H1 (cell line): ENCODE measurements around the gene SND1. TPM values are rescaled to one million over a fixed set of nuclear protein-coding genes. Genes with fewer than 3 reads are reported as not detected.

Experiments used
- CTCF ChIA-PET: fragments of 300-600 bp; sonication (Branson Sonifier 250); formaldehyde crosslinking; loops from one replicate; lab custom pipeline; 2021; ENCODE audit not compliant: partially characterized antibody; lab: Charles Lee
- POLR2A ChIA-PET: fragments of 300-600 bp; sonication (Branson Sonifier 250); formaldehyde crosslinking; loops from one replicate; lab custom pipeline; 2021; ENCODE audit warnings: inconsistent platforms; ENCODE audit not compliant: partially characterized antibody; lab: Charles Lee
- DNase-seq, 2 experiments: peaks; one replicate each; pipeline versions ENCODE4 v3.0.0 to v3.0.0-alpha.2; 2010 to 2022; ENCODE audit warnings: low spot score in 2 of 2, low read depth in 1 of 2, mixed read lengths in 1 of 2
- FAIRE-seq: peaks from 2 replicates; lab custom pipeline; 2011; peaks lifted over from hg19 to GRCh38; lab: Jason Lieb, UNC
- H2AFZ ChIP-seq: 2 replicates; pipeline ENCODE4 v1.8.1; 2012; ENCODE audit warnings: low read length, inconsistent platforms
- H2AK5ac ChIP-seq: 2 replicates; pipeline ENCODE4 v1.6.1; 2013; ENCODE audit warnings: low read depth, low read length
- H2BK120ac ChIP-seq: replicated peaks from 2 replicates; pipeline ENCODE3; 2013; ENCODE audit warnings: low read depth, low read length, inconsistent platforms
- H2BK12ac ChIP-seq: 2 replicates; pipeline ENCODE4 v1.6.1; 2013; ENCODE audit warnings: low read depth, low read length
- H2BK15ac ChIP-seq: 2 replicates; pipeline ENCODE4 v1.6.1; 2013; ENCODE audit warnings: low read length
- H2BK20ac ChIP-seq: 2 replicates; pipeline ENCODE4 v1.6.1; 2013; ENCODE audit warnings: low read length
- H2BK5ac ChIP-seq: 2 replicates; pipeline ENCODE4 v1.6.1; 2013; ENCODE audit warnings: low read depth, low read length
- H3K14ac ChIP-seq: 2 replicates; pipeline ENCODE4 v1.6.1; 2013; ENCODE audit warnings: inconsistent platforms; ENCODE audit not compliant: insufficient read length
- H3K18ac ChIP-seq: 2 replicates; pipeline ENCODE4 v1.6.1; 2013; ENCODE audit warnings: low read length; ENCODE audit errors: extremely low read depth
- H3K23ac ChIP-seq: 2 replicates; pipeline ENCODE4 v1.6.1; 2013; ENCODE audit warnings: inconsistent platforms; ENCODE audit not compliant: insufficient read length
- H3K23me2 ChIP-seq: 2 replicates; pipeline ENCODE4 v1.6.1; 2013; ENCODE audit warnings: low read depth, low read length
- H3K27ac ChIP-seq: 2 replicates; pipeline ENCODE4 v1.6.1; 2011; ENCODE audit warnings: low read depth, low read length, inconsistent platforms
- H3K27me3 ChIP-seq, 4 experiments: replicated peaks in 1 of 4; 1 replicate in 1 of 4; 2 replicates in 3 of 4; pipeline versions ENCODE4 v1.6.1 to v1.8.1; 2011 to 2013; ENCODE audit warnings: low read length in 3 of 4, mild to moderate bottlenecking in 3 of 4, inconsistent platforms in 2 of 4, mixed read lengths in 2 of 4, moderate library complexity in 1 of 4; ENCODE audit not compliant: control insufficient read depth in 3 of 4, insufficient read depth in 3 of 4; ENCODE audit errors: extremely low read depth in 1 of 4
- H3K36me3 ChIP-seq, 4 experiments: 2 replicates each; pipeline versions ENCODE4 v1.6.1 to v1.8.1; 2011 to 2013; ENCODE audit warnings: mild to moderate bottlenecking in 4 of 4, low read length in 3 of 4, moderate library complexity in 2 of 4, control low read depth in 1 of 4, inconsistent platforms in 1 of 4; ENCODE audit not compliant: insufficient read depth in 4 of 4, control insufficient read depth in 2 of 4
- H3K4ac ChIP-seq: replicated peaks from 2 replicates; pipeline ENCODE3; 2013; ENCODE audit warnings: low read length, low read depth, mixed read lengths, inconsistent platforms; ENCODE audit not compliant: insufficient read length
- H3K4me1 ChIP-seq, 4 experiments: replicated peaks in 1 of 4; 1 replicate in 1 of 4; 2 replicates in 3 of 4; pipeline versions ENCODE4 v1.6.1 to v1.8.1; 2011 to 2013; ENCODE audit warnings: low read length in 3 of 4, inconsistent platforms in 2 of 4, mixed read lengths in 1 of 4; ENCODE audit not compliant: insufficient read depth in 4 of 4, control insufficient read depth in 3 of 4
- H3K4me2 ChIP-seq, 2 experiments: 2 replicates each; pipeline versions ENCODE4 v1.6.1 to v1.8.1; 2011 to 2013; ENCODE audit warnings: low read depth in 2 of 2, low read length in 2 of 2, control low read depth in 1 of 2, inconsistent platforms in 1 of 2, mild to moderate bottlenecking in 1 of 2; ENCODE audit not compliant: insufficient read depth in 1 of 2
- H3K4me3 ChIP-seq, 4 experiments: fragments of 200-600, 300-600 bp in 1 of 4; sonication (generic), shearing (Covaris generic), sonication (Bioruptor Twin) in 1 of 4; 2 replicates each; pipeline versions ENCODE4 v1.5.1 to v1.8.1; 2011 to 2016; ENCODE audit warnings: low read length in 4 of 4, low read depth in 3 of 4, control low read depth in 2 of 4, inconsistent platforms in 2 of 4, mild to moderate bottlenecking in 2 of 4, mixed read lengths in 1 of 4, moderate library complexity in 1 of 4; ENCODE audit not compliant: insufficient read depth in 2 of 4; ENCODE audit errors: extremely low read depth in 1 of 4
- H3K56ac ChIP-seq: replicated peaks from 2 replicates; pipeline ENCODE3; 2013; ENCODE audit warnings: low read depth, mild to moderate bottlenecking, mixed read lengths, low read length, inconsistent platforms; ENCODE audit not compliant: insufficient read length
- H3K79me1 ChIP-seq: 2 replicates; pipeline ENCODE4 v1.6.1; 2013; ENCODE audit warnings: low read depth, low read length, control low read depth
- H3K79me2 ChIP-seq, 2 experiments: 2 replicates each; pipeline versions ENCODE4 v1.6.1 to v1.8.1; 2012 to 2013; ENCODE audit warnings: low read length in 2 of 2, mild to moderate bottlenecking in 2 of 2, inconsistent platforms in 1 of 2; ENCODE audit not compliant: insufficient read depth in 2 of 2, control insufficient read depth in 1 of 2
- H3K9ac ChIP-seq, 4 experiments: replicated peaks in 1 of 4; 1 replicate in 1 of 4; 2 replicates in 3 of 4; pipeline versions ENCODE4 v1.6.1 to v1.8.1; 2011 to 2013; ENCODE audit warnings: low read depth in 3 of 4, low read length in 3 of 4, control low read depth in 2 of 4, mild to moderate bottlenecking in 2 of 4, moderate library complexity in 2 of 4, inconsistent platforms in 1 of 4; ENCODE audit errors: extremely low read depth in 1 of 4
- H3K9me3 ChIP-seq, 2 experiments: 2 replicates each; pipeline versions ENCODE4 v1.6.1 to v1.8.1; 2012 to 2013; ENCODE audit warnings: mild to moderate bottlenecking in 2 of 2, moderate library complexity in 2 of 2, control low read depth in 1 of 2, inconsistent platforms in 1 of 2, low read depth in 1 of 2, low read length in 1 of 2, mixed read lengths in 1 of 2; ENCODE audit not compliant: insufficient read depth in 2 of 2
- H4K20me1 ChIP-seq, 2 experiments: replicated peaks in 1 of 2; 2 replicates each; pipeline versions ENCODE3 to v1.8.1; 2011 to 2013; ENCODE audit warnings: inconsistent platforms in 2 of 2, low read length in 2 of 2, mild to moderate bottlenecking in 1 of 2; ENCODE audit not compliant: insufficient read depth in 2 of 2, control insufficient read depth in 1 of 2
- H4K5ac ChIP-seq: 2 replicates; pipeline ENCODE4 v1.6.1; 2013; ENCODE audit warnings: low read length, low read depth, mixed read lengths, inconsistent platforms; ENCODE audit not compliant: insufficient read length
- H4K8ac ChIP-seq: 2 replicates; pipeline ENCODE4 v1.8.0; 2013; ENCODE audit warnings: mild to moderate bottlenecking, moderate library complexity, low read length, inconsistent platforms; ENCODE audit not compliant: insufficient read depth; ENCODE audit errors: extremely low read depth
- H4K91ac ChIP-seq: replicated peaks from 2 replicates; pipeline ENCODE3; 2013; ENCODE audit warnings: low read length, mixed read lengths, inconsistent platforms; ENCODE audit not compliant: insufficient read length
- ASH2L ChIP-seq: fragments of 200-600, 300-600 bp; sonication (generic); IDR thresholded peaks from one replicate; pipeline ENCODE4 v1.7.1; 2017; ENCODE audit warnings: low read length
- CREB1 ChIP-seq: IDR thresholded peaks from 2 replicates; pipeline ENCODE4 v1.6.1; 2012; ENCODE audit warnings: inconsistent platforms
- CTCF ChIP-seq, 3 experiments: IDR thresholded peaks; 1 replicate in 2 of 3; 2 replicates in 1 of 3; pipeline versions ENCODE4 v1.5.1 to v1.6.1; 2011; ENCODE audit warnings: low read length in 3 of 3, mild to moderate bottlenecking in 3 of 3, inconsistent platforms in 2 of 3, low read depth in 1 of 3, moderate library complexity in 1 of 3; ENCODE audit not compliant: insufficient read depth in 1 of 3; ENCODE audit errors: control extremely low read depth in 1 of 3
- EP300 ChIP-seq, 2 experiments: IDR thresholded peaks; 1 replicate in 1 of 2; 2 replicates in 1 of 2; pipeline ENCODE4 v1.6.1; 2011 to 2012; ENCODE audit warnings: low read depth in 2 of 2, low read length in 2 of 2, mild to moderate bottlenecking in 2 of 2, borderline replicate concordance in 1 of 2, inconsistent platforms in 1 of 2, moderate library complexity in 1 of 2
- FOSL1 ChIP-seq: IDR thresholded peaks from 2 replicates; pipeline ENCODE4 v1.6.1; 2011; ENCODE audit warnings: mild to moderate bottlenecking, low read depth, low read length, moderate library complexity; ENCODE audit not compliant: insufficient read depth
- KDM5A ChIP-seq: fragments of 200-600 bp; IDR thresholded peaks from 2 replicates; pipeline ENCODE4 v1.7.1; 2012; ENCODE audit warnings: mild to moderate bottlenecking, low read length, inconsistent platforms, mixed read lengths
- NANOG ChIP-seq: IDR thresholded peaks from 2 replicates; pipeline ENCODE4 v1.6.1; 2011; ENCODE audit warnings: low read length, low read depth, mild to moderate bottlenecking, inconsistent platforms; ENCODE audit not compliant: insufficient read depth, poor library complexity, severe bottlenecking
- SAP30 ChIP-seq: fragments of 300-600 bp; sonication (generic); IDR thresholded peaks from 2 replicates; pipeline ENCODE4 v1.7.1; 2012; ENCODE audit warnings: low read length, moderate library complexity, mild to moderate bottlenecking, inconsistent platforms; ENCODE audit not compliant: insufficient read depth, insufficient replicate concordance
- ZNF274 ChIP-seq: IDR thresholded peaks from 2 replicates; pipeline ENCODE4 v1.7.0; 2012; ENCODE audit warnings: low read length, borderline replicate concordance; ENCODE audit errors: extremely low read depth
- WGBS, 2 experiments: shearing (Covaris generic) in 1 of 2; methylation state at CpG; one replicate each; pipeline versions ENCODE4 v1.1.6 to v1.1.7; 2013 to 2015; ENCODE audit warnings: low lambda C conversion rate in 2 of 2, mixed read lengths in 2 of 2, inconsistent platforms in 1 of 2, low coverage in 1 of 2, missing lambda C conversion rate in 1 of 2; ENCODE audit not compliant: insufficient replicate concordance in 2 of 2, insufficient coverage in 1 of 2, insufficient read length in 1 of 2; ENCODE audit errors: extremely low coverage in 1 of 2, missing lambda C conversion rate in 1 of 2; 5-methylcytosine and 5-hydroxymethylcytosine counted together
- polyA plus RNA-seq, 7 experiments: library from polyadenylated mRNA; depleted of rRNA in 3 of 7; stranded (reverse) in 5 of 7; unstranded in 2 of 7; fragments of >200 nt in 5 of 7; fragments of 200-250 nt in 2 of 7; gene quantifications; 1 replicate in 5 of 7; 2 replicates in 1 of 7; 4 replicates in 1 of 7; pipeline versions ENCODE4 v1.2.1 to v1.2.3, GENCODE V29; 2011 to 2013; ENCODE audit warnings: missing spikeins in 2 of 7, mixed read lengths in 2 of 7
- total RNA-seq: library from RNA; stranded (reverse); fragmentation: NEBNext Ultra II Directional; extraction: Animal tissue kit (Norgen Biotek cat#: 25700); gene quantifications from 2 replicates; pipeline ENCODE4 v1.2.1, GENCODE V29; 2021

Gene SND1
- total and polyA plus RNA-seq, 2 of the 8 experiments (the other 6 are each of a cell fraction or from before 2014, with no cell fraction given) = 122 to 290 TPM

DNA sequence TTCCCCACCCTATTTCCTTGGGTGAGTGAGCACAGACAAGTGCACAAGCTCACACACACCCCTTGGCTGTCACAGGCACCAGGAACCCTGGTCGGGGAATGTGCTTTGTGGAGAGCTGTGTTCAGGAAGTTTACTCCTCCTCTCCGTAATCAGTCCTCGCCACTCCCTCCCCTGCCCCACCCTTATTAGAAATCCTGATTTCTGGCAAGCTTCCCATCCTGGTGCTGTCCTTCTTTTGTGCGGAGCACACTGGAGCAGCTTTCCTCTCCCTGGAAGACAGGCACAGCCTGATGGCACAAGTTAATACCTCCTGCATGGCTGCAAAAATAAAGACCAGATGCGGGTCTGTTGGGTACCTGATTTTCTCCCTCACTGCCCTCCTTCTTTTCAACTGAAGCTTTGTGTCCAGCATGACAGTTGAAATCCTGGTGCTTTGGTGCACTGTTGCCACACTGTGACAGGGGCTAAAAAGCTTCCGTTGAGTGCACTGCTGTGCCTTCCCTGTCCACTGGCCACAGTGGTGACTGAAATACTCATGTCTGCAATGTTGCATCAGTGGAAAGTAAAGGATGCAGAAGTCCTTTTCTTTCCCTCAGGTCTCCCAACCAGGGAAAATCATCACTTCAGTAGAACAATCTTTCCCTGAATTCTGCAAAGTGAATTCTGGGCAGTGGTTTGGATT is 324.2 kb downstream of the SND1 start:
- Histone ChIP-seq H3K79me2 (0 out of 4 replicates have a peak, but pooled peaks cover 0 to under 1% of the 10 kb centered on the region in 2 experiments), H4K8ac (no peak overlapping the region), H4K91ac (no peak overlapping the region), H3K23me2 (no peaks in the 10 kb centered on the region), H3K27me3 (no peaks in the 10 kb centered on the region), H2AK5ac (no peak overlapping the region), H3K4me3 (no peak overlapping the region), H3K23ac (no peak overlapping the region), H3K4me2 (no peak overlapping the region), H3K18ac (0 out of 2 replicates have a peak overlapping the region, but pooled peaks have one; percentile 14), H2BK120ac (no peak overlapping the region), H3K36me3 (peaks cover 0 to 11% (median 0%) of the 10 kb centered on the region in 4 experiments; a peak in 1 of 8 replicates), H3K9ac (no peak overlapping the region), H4K20me1 (peaks cover 0 to 5% of the 10 kb centered on the region in 2 experiments), H3K9me3 (no peaks in the 10 kb centered on the region), H3K14ac (no peak overlapping the region), H3K56ac (no peak overlapping the region), H2BK12ac (no peak overlapping the region), H2BK20ac (no peak overlapping the region), H3K4me1 (peaks cover 2 to 7% (median 5%) of the 10 kb centered on the region in 4 experiments; a peak in 4 of 7 replicates), H4K5ac (no peak overlapping the region), H2AFZ (no peak overlapping the region), H3K4ac (no peak overlapping the region), H2BK15ac (no peak overlapping the region), H3K27ac (no peak overlapping the region), H2BK5ac (0 out of 2 replicates have a peak overlapping the region, but pooled peaks have one; percentile 68), H3K79me1 (no peaks in the 10 kb centered on the region; the same call in 1 of the 2 replicates)
- FAIRE-seq = no peak
- CTCF ChIA-PET = interaction anchor here (0.6 to 1.9 kb wide), 5 partner anchors 9 to 266 kb away, joined by 3 to 6 read pairs (median 3); no protein-coding TSS in a partner anchor
- POLR2A ChIA-PET = interaction anchor here (0.9 kb wide), 1 partner anchor 9 kb away, joined by 3 read pairs; no protein-coding TSS in a partner anchor
- 88% methylated on average over 6 of the region's 6 CpGs; no CpG with 5 or more reads in 1 of the 2 experiments for WGBS, 2 experiments
- DNase-seq = no peak
- TF ChIP-seq NANOG (no peak), CREB1 (no peak), SAP30 (no peak), KDM5A (no peak), CTCF (IDR thresholded peaks at IDR 0.05; ENCODE audit: control extremely low read depth in 1 of 3, insufficient read depth in 1 of 3, low read depth in 1 of 3, low read length in 3 of 3) (no peak), FOSL1 (no peak), ZNF274 (no peak), ASH2L (no peak), EP300 (IDR thresholded peaks at IDR 0.05; ENCODE audit: borderline replicate concordance in 1 of 2, low read depth in 2 of 2, low read length in 2 of 2) (no peak)
